GM21737 (cell line): ENCODE results near the gene GPC5.
"Not testable (repeated sequence)": the region's sequence is repeated elsewhere in the genome, so short reads cannot be mapped to it uniquely, and the experiment has no call there.

ENCODE experiments used
- ATAC-seq: cut with Tn5 transposase; IDR thresholded peaks from one replicate; pipeline ENCODE4 v1.9.1; 2021; ENCODE audit warnings: mild to moderate bottlenecking, moderate library complexity; ENCODE audit not compliant: unreplicated experiment

Gene GPC5

GRCh38 chr13:91762957-91763356 is 364.5 kb downstream of the GPC5 start:
- ATAC-seq = no peak

GRCh38 chr13:91764527-91764926 is 366.1 kb downstream of the GPC5 start:
- no peak for ATAC-seq

GRCh38 chr13:91767651-91768050 is 369.2 kb downstream of the GPC5 start:
- ATAC-seq = no peak

- ATAC-seq = no peak
Measured at GRCh38 chr13:91768746-91769145, 370.3 kb downstream of the GPC5 start.

GRCh38 chr13:91771229-91771628 is 372.8 kb downstream of the GPC5 start:
- no peak for ATAC-seq

GRCh38 chr13:91773591-91774227 is 375.3 kb downstream of the GPC5 start:
- no peak for ATAC-seq

- no peak for ATAC-seq
Measured at GRCh38 chr13:91774397-91774796, 376.0 kb downstream of the GPC5 start.

- no peak for ATAC-seq
Measured at GRCh38 chr13:91776611-91777193, 378.3 kb downstream of the GPC5 start.

GRCh38 chr13:91778123-91778522 is 379.7 kb downstream of the GPC5 start:
- no peak for ATAC-seq

- ATAC-seq = not testable (repeated sequence)
Measured at GRCh38 chr13:91781982-91782691, 383.7 kb downstream of the GPC5 start.

GRCh38 chr13:91785431-91786119 is 387.2 kb downstream of the GPC5 start:
- ATAC-seq = peak; percentile 62

GRCh38 chr13:91792054-91792453 is 393.6 kb downstream of the GPC5 start:
- ATAC-seq = no peak

- ATAC-seq = no peak
Measured at GRCh38 chr13:91797567-91797966, 399.1 kb downstream of the GPC5 start.

- not testable (repeated sequence) for ATAC-seq
Measured at GRCh38 chr13:91798338-91798737, 399.9 kb downstream of the GPC5 start.

GRCh38 chr13:91801772-91802171 is 403.4 kb downstream of the GPC5 start:
- ATAC-seq = not testable (repeated sequence)

GRCh38 chr13:91802957-91803356 is 404.5 kb downstream of the GPC5 start:
- ATAC-seq = no peak

- no peak for ATAC-seq
Measured at GRCh38 chr13:91804724-91805123, 406.3 kb downstream of the GPC5 start.

- no peak for ATAC-seq
Measured at GRCh38 chr13:91805605-91806004, 407.2 kb downstream of the GPC5 start.

GRCh38 chr13:91809161-91809560 is 410.7 kb downstream of the GPC5 start:
- ATAC-seq = no peak

- ATAC-seq = no peak
Measured at GRCh38 chr13:91813253-91813652, 414.8 kb downstream of the GPC5 start.

GRCh38 chr13:91816263-91816807 is 417.9 kb downstream of the GPC5 start:
- ATAC-seq = no peak
